ENCODE measurements around the gene TMCC1. TPM values are rescaled to one million over a fixed set of nuclear protein-coding genes. Genes with fewer than 3 reads are reported as not detected.
A peak's percentile ranks its signal among the peaks of the same experiment; 100 is the strongest.

Gene TMCC1
- total and polyA plus RNA-seq, 2 donors (not counting 1 experiment from before 2014, with no cell fraction given), result 8.5 to 32.2 TPM

- Histone ChIP-seq H3K9ac (ENCODE audit: low read length) (no peak overlapping the region), H4K20me1 (ENCODE audit: control insufficient read depth, insufficient read depth, low read length, poor library complexity, severe bottlenecking) (no peaks in the 10 kb centered on the region), H3K9me3 (ENCODE audit: control extremely low read depth in 1 of 3, control insufficient read depth in 2 of 3, insufficient read depth in 1 of 3, low read length in 2 of 3) (no peaks in the 10 kb centered on the region), H3K79me2 (ENCODE audit: control insufficient read depth, insufficient read depth, low read length) (peaks cover 19% of the 10 kb centered on the region), H3K36me3 (replicated peaks in 1 of 2; ENCODE audit: control extremely low read depth in 1 of 2, control insufficient read depth in 1 of 2, extremely low read depth in 1 of 2, insufficient read depth in 2 of 2, low read length in 1 of 2) (peaks cover 0 to 1% of the 10 kb centered on the region in 2 experiments), H3K4me2 (replicated peaks; ENCODE audit: low read depth, low read length, poor library complexity, severe bottlenecking) (no peak overlapping the region), H2AFZ (ENCODE audit: insufficient read depth, low read depth, low read length, poor library complexity, severe bottlenecking) (peak overlapping the region; percentile 47), H3K4me3 (ENCODE audit: control extremely low read depth in 1 of 5, extremely low read depth in 1 of 5, insufficient read depth in 1 of 5, low read depth in 2 of 5, low read length in 4 of 5) (no peak overlapping the region), H3K27me3 (replicated peaks in 1 of 4; ENCODE audit: control extremely low read depth in 1 of 4, control insufficient read depth in 3 of 4, insufficient read depth in 4 of 4, low read length in 3 of 4) (no peaks in the 10 kb centered on the region), H3K4me1 (ENCODE audit: control insufficient read depth in 2 of 2, insufficient read depth in 2 of 2, low read length in 2 of 2) (peaks cover 3 to 4% of the 10 kb centered on the region in 2 donors), H3K27ac (ENCODE audit: low read length in 2 of 2) (peak overlapping the region in 1 of 2 donors; percentile 45)
- Mint-ChIP-seq H3K4me3 (no peak overlapping the region), H3K4me1 (peaks cover 6% of the 10 kb centered on the region), H3K9me3 (ENCODE audit: insufficient read depth) (no peaks in the 10 kb centered on the region), H3K27me3 (no peaks in the 10 kb centered on the region), H3K27ac (peak overlapping the region; percentile 75)
- DNase-seq (peak; percentile 81), ATAC-seq (ENCODE audit: low read depth) (peak; percentile 98)
- ChIA-PET CTCF (interaction anchor here (0.6 kb wide), 1 partner anchor 94 kb away, joined by 3 read pairs; no protein-coding TSS in a partner anchor), POLR2A (no interaction called here)
- intact Hi-C loops (cut with micrococcal nuclease), result loop anchor here (5.0 kb wide), 2 partner anchors 422 to 1638 kb away; partner anchors contain the start of gene SEC61A1
- no peak for TF ChIP-seq CTCF (IDR thresholded peaks at IDR 0.05)
- TF ChIP-seq EZH2 (IDR thresholded peaks at IDR 0.05; ENCODE audit: borderline replicate concordance, insufficient read depth, low read depth, low read length, poor library complexity, severe bottlenecking), result no peak
These were observed 203.1 kb downstream of the TMCC1 start for GRCh38 chr3:129690406-129690805.

DNA sequence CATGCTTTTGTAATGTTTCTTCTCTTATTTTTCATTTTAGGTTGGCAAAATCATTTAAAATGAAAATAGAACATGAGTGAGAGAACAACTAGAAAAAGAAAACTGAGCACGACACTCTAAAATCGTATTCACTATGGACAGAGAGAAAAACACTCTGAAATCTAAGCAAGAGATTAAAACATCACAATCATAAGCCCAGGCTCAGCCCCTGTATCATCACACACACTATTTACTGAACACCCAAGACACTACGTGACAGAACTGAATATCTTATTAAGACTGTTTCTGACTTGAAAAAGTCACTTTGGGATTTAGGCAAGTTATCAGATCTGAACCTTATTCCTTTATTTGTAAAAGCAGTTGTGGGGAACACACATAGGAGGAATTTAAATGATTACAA lies 204.5 kb downstream of the TMCC1 start:
- ATAC-seq (ENCODE audit: low read depth), result no peak
- Histone ChIP-seq H3K36me3 (replicated peaks in 1 of 2; ENCODE audit: control extremely low read depth in 1 of 2, control insufficient read depth in 1 of 2, extremely low read depth in 1 of 2, insufficient read depth in 2 of 2, low read length in 1 of 2) (peaks cover 0 to 1% of the 10 kb centered on the region in 2 experiments), H3K4me3 (ENCODE audit: control extremely low read depth in 1 of 5, extremely low read depth in 1 of 5, insufficient read depth in 1 of 5, low read depth in 2 of 5, low read length in 4 of 5) (no peak overlapping the region), H3K9me3 (ENCODE audit: control extremely low read depth in 1 of 3, control insufficient read depth in 2 of 3, insufficient read depth in 1 of 3, low read length in 2 of 3) (peaks cover 0 to under 1% (median 0%) of the 10 kb centered on the region in 3 donors), H3K27ac (ENCODE audit: low read length in 2 of 2) (no peak overlapping the region), H3K4me1 (ENCODE audit: control insufficient read depth in 2 of 2, insufficient read depth in 2 of 2, low read length in 2 of 2) (peaks cover 3 to 4% of the 10 kb centered on the region in 2 donors), H4K20me1 (ENCODE audit: control insufficient read depth, insufficient read depth, low read length, poor library complexity, severe bottlenecking) (no peaks in the 10 kb centered on the region), H2AFZ (ENCODE audit: insufficient read depth, low read depth, low read length, poor library complexity, severe bottlenecking) (no peak overlapping the region), H3K27me3 (replicated peaks in 1 of 4; ENCODE audit: control extremely low read depth in 1 of 4, control insufficient read depth in 3 of 4, insufficient read depth in 4 of 4, low read length in 3 of 4) (no peaks in the 10 kb centered on the region), H3K9ac (ENCODE audit: low read length) (no peak overlapping the region), H3K79me2 (ENCODE audit: control insufficient read depth, insufficient read depth, low read length) (peaks cover 19% of the 10 kb centered on the region), H3K4me2 (replicated peaks; ENCODE audit: low read depth, low read length, poor library complexity, severe bottlenecking) (no peak overlapping the region)
- DNase-seq, result no peak
- CTCF ChIA-PET, result no interaction called here
- no CpG with 5 or more reads among the region's 3 CpGs for WGBS (ENCODE audit: insufficient coverage)
- Mint-ChIP-seq H3K9me3 (ENCODE audit: insufficient read depth) (no peaks in the 10 kb centered on the region), H3K27me3 (no peaks in the 10 kb centered on the region), H3K4me3 (no peak overlapping the region), H3K4me1 (peaks cover 6% of the 10 kb centered on the region), H3K27ac (no peak overlapping the region)
- TF ChIP-seq EZH2 (IDR thresholded peaks at IDR 0.05; ENCODE audit: borderline replicate concordance, insufficient read depth, low read depth, low read length, poor library complexity, severe bottlenecking) (no peak), CTCF (IDR thresholded peaks at IDR 0.05) (no peak)
- POLR2A ChIA-PET, result no interaction called here
- intact Hi-C loops (cut with micrococcal nuclease), result no loop called here

All from B cell (primary cell).